Measurements from ENCODE around the gene TECTB. TPM values are rescaled to one million over a fixed set of nuclear protein-coding genes. Genes with fewer than 3 reads are reported as not detected.

Gene TECTB
- total RNA-seq, 1 experiment from 2014 or later: not detected

DNA sequence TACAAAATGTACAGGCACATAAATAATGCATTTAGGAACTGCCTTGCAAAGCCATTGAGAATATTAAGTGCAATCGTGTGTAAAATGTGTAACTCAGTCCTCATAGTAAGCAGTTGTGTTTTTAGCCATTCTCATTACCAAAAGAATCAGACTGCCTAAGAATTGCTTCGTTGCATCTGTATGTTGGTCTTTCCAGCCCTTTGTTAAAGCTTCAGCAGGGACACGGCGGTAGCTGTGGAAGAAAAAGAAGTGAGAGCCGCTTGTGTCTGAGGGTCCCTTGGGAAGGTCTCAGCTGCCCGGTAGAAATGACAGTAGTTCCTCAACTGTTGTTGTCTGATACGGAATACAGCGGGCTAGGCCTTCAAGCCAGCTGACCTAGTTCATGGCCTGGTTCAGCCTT lies 67.9 kb downstream of the TECTB start:
- H3K36me3 ChIP-seq (ENCODE audit: insufficient read depth, low read length, poor library complexity, severe bottlenecking): no peaks in the 10 kb centered on the region
- no peak overlapping the region for H3K27ac ChIP-seq (ENCODE audit: low read depth, low read length, poor library complexity, severe bottlenecking)
- no peaks in the 10 kb centered on the region for H3K27me3 ChIP-seq (replicated peaks; ENCODE audit: insufficient read depth, low read depth, low read length, poor library complexity)
- POLR2A ChIA-PET (ENCODE audit: low non-redundant PET): no interaction called here
- CTCF ChIA-PET: no interaction called here
- TF ChIP-seq, protein P1, sequence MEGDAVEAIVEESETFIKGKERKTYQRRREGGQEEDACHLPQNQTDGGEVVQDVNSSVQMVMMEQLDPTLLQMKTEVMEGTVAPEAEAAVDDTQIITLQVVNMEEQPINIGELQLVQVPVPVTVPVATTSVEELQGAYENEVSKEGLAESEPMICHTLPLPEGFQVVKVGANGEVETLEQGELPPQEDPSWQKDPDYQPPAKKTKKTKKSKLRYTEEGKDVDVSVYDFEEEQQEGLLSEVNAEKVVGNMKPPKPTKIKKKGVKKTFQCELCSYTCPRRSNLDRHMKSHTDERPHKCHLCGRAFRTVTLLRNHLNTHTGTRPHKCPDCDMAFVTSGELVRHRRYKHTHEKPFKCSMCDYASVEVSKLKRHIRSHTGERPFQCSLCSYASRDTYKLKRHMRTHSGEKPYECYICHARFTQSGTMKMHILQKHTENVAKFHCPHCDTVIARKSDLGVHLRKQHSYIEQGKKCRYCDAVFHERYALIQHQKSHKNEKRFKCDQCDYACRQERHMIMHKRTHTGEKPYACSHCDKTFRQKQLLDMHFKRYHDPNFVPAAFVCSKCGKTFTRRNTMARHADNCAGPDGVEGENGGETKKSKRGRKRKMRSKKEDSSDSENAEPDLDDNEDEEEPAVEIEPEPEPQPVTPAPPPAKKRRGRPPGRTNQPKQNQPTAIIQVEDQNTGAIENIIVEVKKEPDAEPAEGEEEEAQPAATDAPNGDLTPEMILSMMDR (conservative IDR thresholded peaks at IDR 0.05; ENCODE audit: low read depth, low read length): no peak
- TF ChIP-seq EZH2 (IDR thresholded peaks at IDR 0.05; ENCODE audit: borderline replicate concordance, low read depth, low read length, poor library complexity, severe bottlenecking): no peak
- no peak for DNase-seq (ENCODE audit: low spot score)
- no TSS peak for BruUV-seq (replicated peaks)
- no peak overlapping the region for H3K4me3 ChIP-seq (ENCODE audit: low read depth, low read length, poor library complexity, severe bottlenecking)
- intact Hi-C loops (cut with micrococcal nuclease; ENCODE audit: unreplicated experiment): no loop called here
- no peaks in the 10 kb centered on the region for H3K4me1 ChIP-seq (ENCODE audit: insufficient read depth, low read length, poor library complexity, severe bottlenecking)
- H3K9me3 ChIP-seq (ENCODE audit: low read depth, low read length, poor library complexity, severe bottlenecking): no peaks in the 10 kb centered on the region

DNA sequence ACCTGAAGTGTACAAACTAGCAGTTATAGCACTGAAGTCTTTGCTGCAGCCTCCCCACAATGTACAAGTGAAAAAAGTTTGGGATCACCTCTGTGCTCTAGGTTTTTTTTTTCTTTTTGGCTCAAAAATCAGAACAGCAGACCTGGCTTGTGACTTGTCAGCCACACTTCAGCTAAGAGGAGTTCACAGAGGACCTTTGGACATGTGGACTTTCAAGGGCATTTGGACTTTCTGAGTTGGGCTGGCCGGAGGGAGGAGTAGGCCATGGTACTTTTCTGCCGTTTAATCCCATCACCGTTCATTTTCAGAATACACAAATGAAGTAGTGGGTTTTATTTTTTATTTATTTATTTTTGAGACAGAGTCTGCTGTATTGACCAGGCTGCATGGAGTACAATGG lies 68.8 kb downstream of the TECTB start:
- Histone ChIP-seq H3K36me3 (ENCODE audit: insufficient read depth, low read length, poor library complexity, severe bottlenecking) (no peaks in the 10 kb centered on the region), H3K27me3 (replicated peaks; ENCODE audit: insufficient read depth, low read depth, low read length, poor library complexity) (no peaks in the 10 kb centered on the region), H3K27ac (ENCODE audit: low read depth, low read length, poor library complexity, severe bottlenecking) (no peak overlapping the region), H3K4me1 (ENCODE audit: insufficient read depth, low read length, poor library complexity, severe bottlenecking) (no peaks in the 10 kb centered on the region), H3K4me3 (ENCODE audit: low read depth, low read length, poor library complexity, severe bottlenecking) (no peak overlapping the region), H3K9me3 (ENCODE audit: low read depth, low read length, poor library complexity, severe bottlenecking) (no peaks in the 10 kb centered on the region)
- POLR2A ChIA-PET (ENCODE audit: low non-redundant PET): no interaction called here
- DNase-seq (ENCODE audit: low spot score): no peak
- CTCF ChIA-PET: no interaction called here
- intact Hi-C loops (cut with micrococcal nuclease; ENCODE audit: unreplicated experiment): no loop called here
- TF ChIP-seq EZH2 (IDR thresholded peaks at IDR 0.05; ENCODE audit: borderline replicate concordance, low read depth, low read length, poor library complexity, severe bottlenecking): no peak
- TF ChIP-seq, protein P1 (conservative IDR thresholded peaks at IDR 0.05; ENCODE audit: low read depth, low read length): no peak
- BruUV-seq (replicated peaks): no TSS peak

DNA sequence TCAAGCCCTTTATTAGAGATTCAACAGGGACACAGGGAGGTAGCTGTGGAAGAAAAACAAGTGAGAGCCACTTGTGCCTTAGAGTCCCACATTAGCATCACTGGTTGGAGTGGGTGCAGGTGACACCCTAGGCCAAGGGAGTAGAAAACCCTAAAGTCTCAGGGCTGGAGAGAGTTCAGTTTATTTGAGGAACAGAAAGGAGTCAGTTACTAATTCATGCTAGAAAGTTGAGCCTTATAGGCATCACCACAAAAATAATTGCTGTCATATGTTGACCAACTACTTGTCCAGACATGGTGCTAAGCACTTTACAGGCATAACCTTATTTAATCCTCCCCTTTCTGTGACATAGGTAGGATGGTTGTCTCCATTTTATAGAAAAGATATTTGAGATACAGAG lies 69.8 kb downstream of the TECTB start:
- intact Hi-C loops (cut with micrococcal nuclease; ENCODE audit: unreplicated experiment): no loop called here
- no TSS peak for BruUV-seq (replicated peaks)
- H3K36me3 ChIP-seq (ENCODE audit: insufficient read depth, low read length, poor library complexity, severe bottlenecking): no peaks in the 10 kb centered on the region
- no peak overlapping the region for H3K4me3 ChIP-seq (ENCODE audit: low read depth, low read length, poor library complexity, severe bottlenecking)
- H3K27ac ChIP-seq (ENCODE audit: low read depth, low read length, poor library complexity, severe bottlenecking): no peak overlapping the region
- H3K4me1 ChIP-seq (ENCODE audit: insufficient read depth, low read length, poor library complexity, severe bottlenecking): no peaks in the 10 kb centered on the region
- no peaks in the 10 kb centered on the region for H3K27me3 ChIP-seq (replicated peaks; ENCODE audit: insufficient read depth, low read depth, low read length, poor library complexity)
- H3K9me3 ChIP-seq (ENCODE audit: low read depth, low read length, poor library complexity, severe bottlenecking): no peaks in the 10 kb centered on the region
- DNase-seq (ENCODE audit: low spot score): no peak
- no peak for TF ChIP-seq EZH2 (IDR thresholded peaks at IDR 0.05; ENCODE audit: borderline replicate concordance, low read depth, low read length, poor library complexity, severe bottlenecking)
- TF ChIP-seq, protein P1 (conservative IDR thresholded peaks at IDR 0.05; ENCODE audit: low read depth, low read length): no peak
- POLR2A ChIA-PET (ENCODE audit: low non-redundant PET): no interaction called here
- CTCF ChIA-PET: no interaction called here

Small RNAs within 50 kb of the gene (microRNA-seq; reads per million reads assigned to microRNA genes)
- gene MIR6715A (not detected), gene MIR6715B (not detected)

Other genes starting within 250 kb of the TECTB start
- 18.1 and 20.8 TPM in 2 replicates for gene GPAM, start 99.6 kb upstream of the TECTB start, total RNA-seq (2021)
- gene ACSL5, start 90.7 kb downstream of the TECTB start, total RNA-seq (2021): 0.37 and 1.0 TPM in 2 replicates
- 34.8 and 38.8 TPM in 2 replicates for gene ZDHHC6, start 163.5 kb downstream of the TECTB start, total RNA-seq (2021)
- gene VTI1A, start 163.8 kb downstream of the TECTB start, total RNA-seq (2021): 36.1 and 38.7 TPM in 2 replicates